UCSD-AML1 (cell line): Measurements from ENCODE around the gene IRF4.
"Not testable (repeated sequence)": the region's sequence is repeated elsewhere in the genome, so short reads cannot be mapped to it uniquely, and the experiment has no call there.

Experiments
- DNase-seq: peaks from one replicate; lab custom pipeline; 2025; ENCODE audit not compliant: unreplicated experiment; lab: John Stamatoyannopoulos, UW

The IRF4 gene

GRCh38 chr6:415087-415486, 23.5 kb downstream of the IRF4 start:
- no peak for DNase-seq

GRCh38 chr6:421211-421610, 29.7 kb downstream of the IRF4 start:
- DNase-seq, result no peak

GRCh38 chr6:422433-423054, 31.0 kb downstream of the IRF4 start:
- no peak for DNase-seq

GRCh38 chr6:423055-423798, 31.7 kb downstream of the IRF4 start:
- no peak for DNase-seq

- DNase-seq, result no peak
Measured at GRCh38 chr6:423799-424345, 32.3 kb downstream of the IRF4 start.

- DNase-seq, result no peak
Measured at GRCh38 chr6:424741-425417, 33.3 kb downstream of the IRF4 start.

- DNase-seq, result not testable (repeated sequence)
Measured at GRCh38 chr6:425418-425788, 33.9 kb downstream of the IRF4 start.

- DNase-seq, result not testable (repeated sequence)
Measured at GRCh38 chr6:426198-426738, 34.7 kb downstream of the IRF4 start.

GRCh38 chr6:428047-428603, 36.6 kb downstream of the IRF4 start:
- DNase-seq, result no peak

- DNase-seq, result no peak
Measured at GRCh38 chr6:429515-430121, 38.1 kb downstream of the IRF4 start.

GRCh38 chr6:431504-431903, 40.0 kb downstream of the IRF4 start:
- DNase-seq, result no peak

GRCh38 chr6:431986-432385, 40.4 kb downstream of the IRF4 start:
- peak; percentile 31 for DNase-seq

- DNase-seq, result no peak
Measured at GRCh38 chr6:434051-434705, 42.6 kb downstream of the IRF4 start.

- DNase-seq, result no peak
Measured at GRCh38 chr6:435441-436307, 44.1 kb downstream of the IRF4 start.

- no peak for DNase-seq
Measured at GRCh38 chr6:436308-437036, 44.9 kb downstream of the IRF4 start.

GRCh38 chr6:437037-437392, 45.5 kb downstream of the IRF4 start:
- DNase-seq, result no peak

- no peak for DNase-seq
Measured at GRCh38 chr6:438634-439170, 47.1 kb downstream of the IRF4 start.

- no peak for DNase-seq
Measured at GRCh38 chr6:439641-440167, 48.2 kb downstream of the IRF4 start.
